C4-2B (cell line): ENCODE data around the gene CLTB.

Experiments used
- H3K27ac ChIP-seq: fragments of 450-650 bp; 2 replicates; pipeline ENCODE4 v1.5.1; 2017
- CTCF ChIP-seq: fragments of 450-650 bp; conservative IDR thresholded peaks from 2 replicates; pipeline ENCODE4 v1.5.1; 2017; ENCODE audit warnings: mild to moderate bottlenecking
- ZFX ChIP-seq: fragments of 450-650 bp; IDR thresholded peaks from 2 replicates; pipeline ENCODE4 v1.6.1; 2017

The CLTB gene

GRCh38 chr5:176389135-176390123 lies 26.9 kb downstream of the CLTB start:
- TF ChIP-seq CTCF (no peak), ZFX (no peak)
- H3K27ac ChIP-seq = peak overlapping the region; percentile 94

GRCh38 chr5:176388444-176389134 lies 27.8 kb downstream of the CLTB start, which contains the start of the genes HIGD2A and NOP16:
TSS of gene HIGD2A (plus strand) at chr5:176388751. CDS start at chr5:176388820, 69 bp downstream.
TSS of gene NOP16 (minus strand) at chr5:176388598. CDS start at chr5:176388539, 59 bp downstream.
- peak within 1 kb of the TSS; percentile 94 for H3K27ac ChIP-seq
- TF ChIP-seq CTCF (no peak), ZFX (peak; percentile 64; the same call in 1 of the 2 replicates)

- H3K27ac ChIP-seq = peak overlapping the region; percentile 94
- TF ChIP-seq ZFX = no peak
- no peak for TF ChIP-seq CTCF
Measured at GRCh38 chr5:176388003-176388443, 28.3 kb downstream of the CLTB start.

GRCh38 chr5:176387384-176387925 lies 28.9 kb downstream of the CLTB start:
- peak overlapping the region; percentile 94 for H3K27ac ChIP-seq
- no peak for TF ChIP-seq ZFX
- TF ChIP-seq CTCF = no peak

- TF ChIP-seq ZFX (no peak), CTCF (no peak)
- H3K27ac ChIP-seq = no peak overlapping the region
Measured at GRCh38 chr5:176386491-176386890, 29.8 kb downstream of the CLTB start.

DNA sequence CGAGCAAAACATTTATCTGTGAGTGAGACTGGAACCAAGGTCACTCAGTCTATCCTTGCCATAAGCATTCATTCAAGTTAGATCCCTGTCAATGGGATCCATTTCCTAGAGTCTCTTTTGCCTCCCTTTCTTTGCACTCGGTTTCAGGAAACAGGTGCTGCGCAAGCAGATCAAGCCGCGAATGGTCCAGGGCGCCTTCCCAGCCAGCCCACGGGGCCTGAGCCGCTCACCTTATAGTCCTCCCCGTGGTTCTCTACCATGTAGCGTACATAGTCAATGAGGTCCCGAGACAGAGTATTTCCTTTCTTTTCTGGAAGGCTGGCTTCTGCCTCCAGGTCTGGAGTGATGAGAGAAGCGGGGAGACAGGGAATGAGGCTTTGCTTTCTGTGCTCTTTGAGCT lies 31.3 kb downstream of the CLTB start:
- H3K27ac ChIP-seq = no peak overlapping the region
- TF ChIP-seq ZFX (no peak), CTCF (no peak)
